GM12878 (cell line): ENCODE data around the gene RTN4R.

ENCODE experiments used
- CEBPB ChIP-seq, 2 experiments: fragments of 150-350 bp in 1 of 2; IDR thresholded peaks; 2 replicates each; pipeline ENCODE4 v1.6.1; 2012 to 2014; ENCODE audit warnings: low read depth in 2 of 2, low read length in 2 of 2, borderline replicate concordance in 1 of 2, inconsistent platforms in 1 of 2
- CTCF ChIP-seq, 3 experiments: IDR thresholded peaks in 2 of 3; conservative IDR thresholded peaks in 1 of 3; 2 replicates each; pipeline ENCODE4 v1.5.1; 2011; ENCODE audit warnings: low read depth in 3 of 3, low read length in 3 of 3, mild to moderate bottlenecking in 3 of 3, control low read depth in 2 of 3, moderate library complexity in 2 of 3, inconsistent platforms in 1 of 3, mixed read lengths in 1 of 3; ENCODE audit not compliant: control insufficient read depth in 2 of 3, insufficient read depth in 1 of 3; ENCODE audit errors: extremely low read depth in 1 of 3
- MEF2A ChIP-seq: IDR thresholded peaks from 2 replicates; pipeline ENCODE4 v1.6.1; 2011; ENCODE audit warnings: low read depth, mild to moderate bottlenecking, low read length, moderate library complexity; ENCODE audit not compliant: insufficient read depth
- SREBF2 ChIP-seq: IDR thresholded peaks from 2 replicates; pipeline ENCODE4 v1.6.1; 2012; ENCODE audit warnings: mild to moderate bottlenecking, low read length
- TCF3 ChIP-seq: IDR thresholded peaks from 2 replicates; pipeline ENCODE4 v1.6.1; 2012; ENCODE audit warnings: low read depth, mild to moderate bottlenecking, low read length, borderline replicate concordance; ENCODE audit not compliant: insufficient read depth
- ZNF274 ChIP-seq: IDR thresholded peaks from one replicate; pipeline ENCODE4 v1.8.0; 2011; ENCODE audit not compliant: insufficient read length, insufficient read depth

GRCh38 chr22:20203552-20204201 is 64.4 kb downstream of the RTN4R start:
- TF ChIP-seq SREBF2, result no peak
- TF ChIP-seq CEBPB (IDR thresholded peaks at IDR 0.05; ENCODE audit: borderline replicate concordance in 1 of 2, low read depth in 2 of 2, low read length in 2 of 2), result no peak
- TF ChIP-seq TCF3, result no peak
- TF ChIP-seq ZNF274, result no peak
- TF ChIP-seq MEF2A, result no peak
- TF ChIP-seq CTCF (IDR thresholded peaks at IDR 0.05 in 2 of 3, conservative IDR thresholded peaks at IDR 0.05 in 1 of 3; ENCODE audit: control insufficient read depth in 2 of 3, extremely low read depth in 1 of 3, insufficient read depth in 1 of 3, low read depth in 3 of 3, low read length in 3 of 3), result no peak
